Daoy (cell line): Measurements from ENCODE around the gene GPX3. TPM values are rescaled to one million over a fixed set of nuclear protein-coding genes. Genes with fewer than 3 reads are reported as not detected.

Experiments
- DNase-seq: peaks from one replicate; pipeline ENCODE4 v3.0.0-alpha.2; 2015; ENCODE audit warnings: low read depth
- total RNA-seq: library from RNA; depleted of rRNA; stranded (reverse); fragments of >200 nt; shearing (Covaris generic); gene quantifications from 2 replicates; pipeline ENCODE4 v1.2.3, GENCODE V29; 2014; rRNA removed

GPX3 gene
- 11.5 and 13.1 TPM in 2 replicates for total RNA-seq

- DNase-seq: peak; percentile 75
Observed at GRCh38 chr5:151020304-151021110, at the start of gene GPX3. Gene GPX3, plus strand, starts transcription at chr5:151020591. Its CDS starts 64 bp downstream, at chr5:151020655.

- DNase-seq: no peak
Observed at GRCh38 chr5:150978590-150978989, 41.8 kb upstream of the GPX3 start.

GRCh38 chr5:150987746-150988145 is 32.6 kb upstream of the GPX3 start:
- no peak for DNase-seq

GRCh38 chr5:150989695-150990094 is 30.7 kb upstream of the GPX3 start:
- DNase-seq: no peak

GRCh38 chr5:150992705-150993104 is 27.7 kb upstream of the GPX3 start:
- no peak for DNase-seq

GRCh38 chr5:150993422-150993821 is 27.0 kb upstream of the GPX3 start:
- no peak for DNase-seq

- no peak for DNase-seq
Observed at GRCh38 chr5:150993826-150994412, 26.5 kb upstream of the GPX3 start.

- DNase-seq: no peak
Observed at GRCh38 chr5:150999704-151000442, 20.5 kb upstream of the GPX3 start.

- DNase-seq: no peak
Observed at GRCh38 chr5:151001436-151001835, 19.0 kb upstream of the GPX3 start.

- DNase-seq: peak; percentile 22
Observed at GRCh38 chr5:151002250-151002649, 18.1 kb upstream of the GPX3 start.

- no peak for DNase-seq
Observed at GRCh38 chr5:151002681-151003502, 17.5 kb upstream of the GPX3 start.

- no peak for DNase-seq
Observed at GRCh38 chr5:151003503-151003860, 16.9 kb upstream of the GPX3 start.

- no peak for DNase-seq
Observed at GRCh38 chr5:151004499-151004898, 15.9 kb upstream of the GPX3 start.

- no peak for DNase-seq
Observed at GRCh38 chr5:151005187-151005949, 15.0 kb upstream of the GPX3 start.

GRCh38 chr5:151005950-151006576 is 14.3 kb upstream of the GPX3 start:
- peak; percentile 41 for DNase-seq

- DNase-seq: no peak
Observed at GRCh38 chr5:151006704-151007334, 13.6 kb upstream of the GPX3 start.

GRCh38 chr5:151007430-151008209 is 12.8 kb upstream of the GPX3 start:
- no peak for DNase-seq

GRCh38 chr5:151008210-151008491 is 12.2 kb upstream of the GPX3 start:
- no peak for DNase-seq

- no peak for DNase-seq
Observed at GRCh38 chr5:151008906-151009305, 11.5 kb upstream of the GPX3 start.

- no peak for DNase-seq
Observed at GRCh38 chr5:151012862-151013261, 7.5 kb upstream of the GPX3 start.
